Upper lobe of left lung (tissue), 4 donors: Measurements from ENCODE around the gene MLC1.

ENCODE experiments used
- POLR2A ChIP-seq, 4 donors: fragments of 450-650 bp; IDR thresholded peaks; one replicate each; pipeline ENCODE4 v1.5.1; 2016 to 2017; ENCODE audit warnings: antibody characterized with exemption in 4 of 4, mild to moderate bottlenecking in 2 of 4
- TF ChIP-seq, protein P1 (sequence below), 6 experiments: fragments of 450-650 bp in 4 of 6; fragments of 200-600 bp in 2 of 6; sonication (generic) in 2 of 6; IDR thresholded peaks; one replicate each; pipeline ENCODE4 v1.5.1; 2016 to 2019; ENCODE audit warnings: antibody characterized with exemption in 6 of 6

DNA sequence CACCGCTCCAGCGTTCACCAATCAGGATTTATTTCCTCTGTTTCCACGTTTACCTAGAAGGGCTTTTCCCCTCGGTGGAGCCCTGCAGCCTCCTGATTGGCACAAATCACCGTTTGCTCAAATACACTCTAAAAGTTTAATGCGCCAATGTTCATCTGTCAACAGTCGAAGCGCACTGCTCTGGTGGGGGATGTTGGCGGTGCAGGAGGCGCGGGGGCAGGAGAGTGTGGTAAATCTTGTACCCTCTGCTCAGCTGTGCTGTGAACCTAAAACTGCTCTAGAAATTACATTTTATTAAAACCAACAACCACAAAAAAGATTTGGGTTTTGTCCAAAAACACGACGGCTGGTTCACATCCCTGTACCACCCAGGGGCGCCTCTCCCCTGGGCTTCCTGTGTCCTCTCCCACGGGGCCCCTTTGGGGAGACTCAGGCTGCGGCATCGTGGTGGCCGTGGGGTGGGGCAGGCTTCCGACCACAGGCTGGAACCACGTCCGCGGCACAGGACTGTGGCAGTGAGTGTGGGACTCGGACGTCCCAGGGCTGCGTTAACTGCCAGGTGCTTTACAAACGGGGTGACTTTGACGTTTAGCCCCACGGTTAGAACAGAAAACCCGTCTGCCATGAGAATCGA is 40.6 kb downstream of the MLC1 start:
- TF ChIP-seq, protein P1, sequence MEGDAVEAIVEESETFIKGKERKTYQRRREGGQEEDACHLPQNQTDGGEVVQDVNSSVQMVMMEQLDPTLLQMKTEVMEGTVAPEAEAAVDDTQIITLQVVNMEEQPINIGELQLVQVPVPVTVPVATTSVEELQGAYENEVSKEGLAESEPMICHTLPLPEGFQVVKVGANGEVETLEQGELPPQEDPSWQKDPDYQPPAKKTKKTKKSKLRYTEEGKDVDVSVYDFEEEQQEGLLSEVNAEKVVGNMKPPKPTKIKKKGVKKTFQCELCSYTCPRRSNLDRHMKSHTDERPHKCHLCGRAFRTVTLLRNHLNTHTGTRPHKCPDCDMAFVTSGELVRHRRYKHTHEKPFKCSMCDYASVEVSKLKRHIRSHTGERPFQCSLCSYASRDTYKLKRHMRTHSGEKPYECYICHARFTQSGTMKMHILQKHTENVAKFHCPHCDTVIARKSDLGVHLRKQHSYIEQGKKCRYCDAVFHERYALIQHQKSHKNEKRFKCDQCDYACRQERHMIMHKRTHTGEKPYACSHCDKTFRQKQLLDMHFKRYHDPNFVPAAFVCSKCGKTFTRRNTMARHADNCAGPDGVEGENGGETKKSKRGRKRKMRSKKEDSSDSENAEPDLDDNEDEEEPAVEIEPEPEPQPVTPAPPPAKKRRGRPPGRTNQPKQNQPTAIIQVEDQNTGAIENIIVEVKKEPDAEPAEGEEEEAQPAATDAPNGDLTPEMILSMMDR (IDR thresholded peaks at IDR 0.05) = no peak
- TF ChIP-seq POLR2A (IDR thresholded peaks at IDR 0.05) = no peak
